Activated naive CD4-positive, alpha-beta T cell (primary cell): Measurements from ENCODE around the gene TBRG4.

Experiments used
- DNase-seq, 4 experiments: peaks; one replicate each; lab custom pipeline; 2025; lab: John Stamatoyannopoulos, UW

The TBRG4 gene

GRCh38 chr7:45088821-45089340, 22.6 kb downstream of the TBRG4 start, which contains the start of gene NACAD:
Gene NACAD, minus strand, starts transcription at chr7:45088969. Its CDS starts 75 bp downstream, at chr7:45088894.
- DNase-seq = no peak

DNA sequence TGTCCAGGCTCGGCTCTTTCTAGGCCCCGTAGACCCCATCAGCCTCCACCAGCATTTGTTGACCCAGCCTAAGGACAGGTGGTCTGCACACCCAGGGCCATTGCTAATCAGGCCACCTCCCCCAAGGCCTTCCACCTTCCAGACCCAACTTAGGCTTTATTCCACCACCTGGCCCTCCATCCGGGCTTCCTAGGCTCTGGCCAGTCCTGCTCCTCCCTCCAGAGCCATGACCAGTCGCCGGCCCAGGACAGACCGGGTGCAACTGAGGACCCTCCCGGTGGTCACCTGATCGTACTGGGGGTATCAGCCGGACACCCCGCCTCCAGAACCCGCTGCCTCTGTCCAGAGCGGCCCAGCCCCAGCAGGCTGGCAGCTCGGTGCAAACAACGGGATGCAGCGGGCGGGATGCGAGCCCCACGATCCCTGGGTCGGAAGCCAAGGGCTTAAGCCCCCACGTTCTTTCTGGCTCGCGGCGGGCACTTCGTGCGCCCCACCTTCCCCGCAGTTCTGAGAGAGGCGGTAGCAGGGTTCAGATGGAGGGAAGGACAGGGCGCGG, 23.3 kb downstream of the TBRG4 start:
- DNase-seq = no peak

DNA sequence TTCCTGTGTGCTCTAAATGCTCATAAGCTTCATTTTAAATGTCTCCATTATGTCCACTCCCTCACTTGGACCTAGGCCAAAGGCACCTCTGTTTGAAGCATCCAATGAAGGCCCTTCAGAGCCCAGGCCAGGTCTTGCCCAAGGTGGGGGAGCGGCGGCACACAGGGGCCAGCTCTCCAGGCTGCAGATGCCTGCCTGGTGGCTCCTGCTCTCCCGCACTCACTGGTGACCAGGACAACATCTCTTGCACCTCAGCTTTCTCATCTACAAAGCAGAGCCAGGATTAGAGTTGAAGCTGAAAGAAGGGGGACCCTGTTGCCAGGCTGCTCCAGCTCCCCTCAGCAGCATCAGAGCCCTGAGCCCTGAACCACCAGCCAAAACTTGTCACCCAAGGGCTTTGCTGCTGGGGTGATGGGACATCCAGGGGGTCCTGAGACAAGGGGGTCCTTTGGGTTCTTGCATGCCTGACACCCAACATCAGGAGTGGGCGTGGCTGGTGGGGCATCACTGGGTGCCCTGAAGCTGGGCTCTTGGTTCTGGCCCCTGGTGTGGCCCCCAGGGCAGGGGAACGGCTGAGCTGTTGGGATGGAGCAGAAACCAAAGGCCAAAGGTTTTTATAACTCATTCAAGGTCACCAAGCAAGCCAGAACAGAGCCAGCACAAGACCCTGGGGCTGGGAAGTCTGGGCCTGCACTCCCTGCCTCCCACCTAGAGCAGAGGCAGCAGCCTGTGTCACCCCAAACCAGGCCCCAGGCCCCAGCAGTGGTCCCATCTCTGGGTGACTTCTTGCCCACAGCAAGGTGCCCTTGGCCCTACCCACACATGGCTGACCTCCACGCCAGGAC, 24.0 kb downstream of the TBRG4 start:
- no peak for DNase-seq

GRCh38 chr7:45086331-45087065, 25.0 kb downstream of the TBRG4 start:
- DNase-seq = no peak

- DNase-seq = no peak
Observed at GRCh38 chr7:45085619-45086200, 25.8 kb downstream of the TBRG4 start.

DNA sequence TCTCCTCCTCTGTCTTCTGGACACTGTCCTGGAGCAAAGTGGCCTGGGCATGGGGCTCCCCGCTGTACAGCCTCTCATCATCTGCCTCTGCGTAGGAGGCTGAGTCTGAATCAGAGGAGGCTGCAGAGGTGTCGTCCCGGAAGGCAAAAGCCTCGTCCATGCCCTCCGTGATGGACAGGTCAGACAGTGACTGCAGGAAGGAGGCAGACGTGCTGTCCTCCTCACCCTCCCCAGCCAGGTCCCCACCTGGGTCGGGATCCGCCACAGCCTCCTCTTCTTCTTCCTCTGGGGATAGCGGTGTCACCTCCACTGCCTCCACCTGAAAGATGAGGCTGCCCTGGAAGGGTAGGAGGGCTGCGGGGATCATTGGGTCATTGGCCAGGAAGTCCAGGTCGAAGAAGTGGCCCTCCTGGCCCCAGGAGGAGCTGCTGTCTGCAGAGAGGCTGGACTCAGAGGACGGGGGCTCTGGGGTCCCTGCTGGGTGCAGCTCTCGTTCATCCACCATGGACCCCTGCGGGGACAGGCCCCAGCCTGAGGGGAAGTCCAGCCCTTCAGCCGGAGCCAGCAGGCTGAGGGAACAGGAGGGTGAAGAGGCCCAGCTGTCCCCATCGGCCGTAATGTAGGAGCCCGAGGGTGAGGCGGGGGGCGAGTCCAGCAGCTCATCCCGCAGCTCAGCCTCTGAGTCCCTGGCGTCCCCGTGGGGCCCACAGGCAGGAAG, 26.4 kb downstream of the TBRG4 start:
- DNase-seq = no peak

DNA sequence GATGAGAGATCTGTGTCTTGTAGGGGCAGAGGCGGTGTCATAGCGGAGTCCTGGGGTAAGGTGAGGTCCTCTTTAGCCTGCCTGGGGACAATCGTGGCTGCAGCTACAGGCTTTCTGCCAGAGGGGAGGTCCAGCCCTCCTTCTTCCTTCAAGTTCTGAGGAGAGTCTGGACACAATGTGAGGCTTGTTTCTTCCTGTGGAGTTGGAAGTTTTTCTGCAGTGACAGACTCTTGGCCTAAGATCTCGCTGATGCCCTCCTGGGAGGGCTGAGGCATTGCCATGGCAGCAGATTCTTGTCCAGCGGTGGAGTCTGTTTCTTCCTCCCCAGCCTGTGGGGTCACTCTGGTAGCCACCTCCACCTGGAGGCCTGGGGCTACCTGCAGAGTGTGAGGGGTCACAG, 27.2 kb downstream of the TBRG4 start:
- DNase-seq = no peak

- DNase-seq = no peak
Observed at GRCh38 chr7:45082831-45083331, 28.6 kb downstream of the TBRG4 start.

GRCh38 chr7:45082031-45082830, 29.3 kb downstream of the TBRG4 start:
- DNase-seq = no peak

DNA sequence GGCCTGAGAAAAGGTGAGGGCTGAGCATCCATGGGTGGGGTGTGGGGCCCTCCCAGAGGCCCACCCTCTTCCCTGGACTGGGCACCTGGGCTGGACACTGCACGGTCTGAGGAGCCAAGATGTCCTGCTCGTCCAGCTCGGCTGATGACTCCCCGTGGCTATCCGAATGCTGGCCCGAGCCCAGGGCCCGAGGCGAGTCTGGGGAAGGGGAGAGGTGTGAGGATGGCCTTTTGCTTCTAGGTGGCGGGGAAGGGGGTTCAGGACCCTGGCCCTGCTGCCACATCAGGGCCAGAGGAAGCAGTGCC, 29.9 kb downstream of the TBRG4 start:
- DNase-seq = no peak

- no peak for DNase-seq
Observed at GRCh38 chr7:45080958-45081669, 30.4 kb downstream of the TBRG4 start.

GRCh38 chr7:45080265-45080957, 31.1 kb downstream of the TBRG4 start:
- no peak for DNase-seq

- no peak for DNase-seq
Observed at GRCh38 chr7:45078125-45078681, 33.3 kb downstream of the TBRG4 start.

DNA sequence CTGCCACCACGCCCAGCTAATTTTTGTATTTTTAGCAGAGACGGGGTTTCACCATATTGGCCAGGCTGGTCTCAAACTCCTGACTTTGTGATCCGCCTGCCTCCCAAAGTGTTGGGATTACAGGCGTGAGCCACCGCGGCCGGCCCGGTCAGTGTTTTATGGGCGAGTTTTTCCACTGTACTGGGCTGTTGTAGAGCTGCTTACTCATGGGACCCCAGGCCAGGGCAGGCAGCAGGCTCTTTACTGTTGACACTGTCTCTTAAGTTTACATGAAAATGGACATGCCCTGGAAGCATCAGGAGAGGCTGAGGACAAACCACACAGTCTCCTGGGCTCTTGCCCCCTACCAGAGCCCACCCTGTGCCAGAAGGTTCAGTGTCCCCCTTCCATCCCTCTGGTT, 33.9 kb downstream of the TBRG4 start:
- DNase-seq = no peak

DNA sequence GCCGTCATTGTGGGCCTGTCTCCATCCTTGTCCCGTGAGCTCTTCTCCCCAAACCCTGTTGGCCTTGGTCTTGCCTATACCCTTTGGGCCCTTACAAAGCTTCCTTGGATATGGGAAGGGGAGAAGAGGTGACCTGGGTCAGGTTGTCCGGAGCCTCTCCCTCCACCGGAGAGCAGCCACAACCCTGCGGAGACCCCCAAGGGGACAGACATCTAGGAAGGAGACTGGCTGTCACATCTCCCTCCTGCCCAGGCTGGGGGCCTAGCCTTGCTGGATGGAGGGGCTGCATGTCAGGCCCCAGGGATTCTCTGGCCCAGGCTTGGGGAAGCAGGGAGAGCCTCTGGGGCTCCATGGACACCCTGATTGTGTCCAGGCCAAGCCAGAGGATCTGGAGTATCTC, 34.6 kb downstream of the TBRG4 start:
- DNase-seq = no peak

DNA sequence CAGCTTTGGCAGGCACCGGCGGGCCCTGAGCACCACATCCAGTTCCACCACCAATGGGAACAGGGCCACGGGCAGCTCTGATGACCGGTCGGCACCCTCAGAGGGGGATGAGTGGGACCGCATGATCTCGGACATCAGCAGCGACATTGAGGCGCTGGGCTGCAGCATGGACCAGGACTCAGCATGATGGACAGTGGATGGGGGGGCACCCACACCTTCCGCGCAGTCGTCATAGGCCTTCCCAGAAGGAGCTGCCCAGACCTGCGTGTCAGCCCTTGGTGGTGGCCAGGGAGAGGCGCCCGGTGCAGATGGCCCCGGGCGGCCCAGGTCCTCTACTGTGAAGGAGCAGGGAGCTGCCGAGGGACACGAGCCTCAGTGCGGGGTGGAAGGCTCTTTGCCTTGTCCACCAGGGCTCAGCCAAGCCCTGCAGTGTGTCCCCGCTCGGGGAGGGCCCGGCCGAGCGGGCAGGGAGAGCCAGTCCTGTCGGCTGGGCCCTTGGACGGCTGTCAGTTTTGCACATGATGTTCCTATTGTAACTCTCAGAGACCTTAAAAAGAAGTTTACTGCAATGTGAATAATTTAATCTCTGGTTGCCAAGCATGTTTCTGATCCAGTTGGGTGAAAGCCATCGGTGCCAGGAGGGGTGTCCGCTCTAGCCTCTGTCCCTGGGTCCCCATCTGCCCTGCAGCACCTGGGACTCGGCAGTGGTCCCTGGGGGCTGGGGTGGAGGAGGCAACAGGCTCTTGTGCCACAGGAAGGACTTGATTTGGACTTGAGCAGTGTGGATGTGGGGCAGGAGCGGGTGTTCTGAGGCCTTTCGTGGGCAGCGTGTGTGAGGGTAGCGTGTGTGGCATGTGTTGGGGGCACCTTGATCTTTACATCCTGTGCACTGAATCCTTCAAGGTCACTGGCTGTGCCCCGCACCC, 35.4 kb downstream of the TBRG4 start:
- no peak for DNase-seq

GRCh38 chr7:45075355-45075644, 36.2 kb downstream of the TBRG4 start:
- no peak for DNase-seq
